Ishikawa (cell line): ENCODE measurements around the gene DTYMK.

Source experiments
- CEBPB ChIP-seq: IDR thresholded peaks from 2 replicates; pipeline ENCODE4 v1.6.1; 2012
- CREB1 ChIP-seq: IDR thresholded peaks from 2 replicates; pipeline ENCODE4 v1.6.1; 2012; ENCODE audit warnings: low read depth
- EGR1 ChIP-seq: IDR thresholded peaks from 2 replicates; pipeline ENCODE4 v1.6.1; 2012
- EP300 ChIP-seq: IDR thresholded peaks from 2 replicates; pipeline ENCODE4 v1.6.1; 2012; ENCODE audit warnings: borderline replicate concordance
- FOXM1 ChIP-seq: IDR thresholded peaks from 2 replicates; pipeline ENCODE4 v1.6.1; 2012; ENCODE audit warnings: low read depth, borderline replicate concordance
- MAX ChIP-seq: IDR thresholded peaks from 2 replicates; pipeline ENCODE4 v1.6.1; 2012
- RAD21 ChIP-seq: IDR thresholded peaks from 2 replicates; pipeline ENCODE4 v1.6.1; 2012; ENCODE audit warnings: low read depth
- REST ChIP-seq: IDR thresholded peaks from 2 replicates; pipeline ENCODE4 v1.6.1; 2012; ENCODE audit warnings: low read depth, mild to moderate bottlenecking
- TAF1 ChIP-seq: IDR thresholded peaks from 2 replicates; pipeline ENCODE4 v1.6.1; 2012; ENCODE audit warnings: low read depth, mild to moderate bottlenecking
- TCF12 ChIP-seq: IDR thresholded peaks from 2 replicates; pipeline ENCODE4 v1.6.1; 2012; ENCODE audit warnings: low read depth
- TEAD4 ChIP-seq: IDR thresholded peaks from 2 replicates; pipeline ENCODE4 v1.6.1; 2012
- YY1 ChIP-seq: IDR thresholded peaks from 2 replicates; pipeline ENCODE4 v1.6.1; 2012; ENCODE audit warnings: low read depth
- ZBTB7A ChIP-seq: IDR thresholded peaks from 2 replicates; pipeline ENCODE4 v1.6.1; 2012; ENCODE audit warnings: low read depth
- TF ChIP-seq, protein P1 (sequence below): IDR thresholded peaks from 2 replicates; pipeline ENCODE4 v1.6.1; 2012

DNA sequence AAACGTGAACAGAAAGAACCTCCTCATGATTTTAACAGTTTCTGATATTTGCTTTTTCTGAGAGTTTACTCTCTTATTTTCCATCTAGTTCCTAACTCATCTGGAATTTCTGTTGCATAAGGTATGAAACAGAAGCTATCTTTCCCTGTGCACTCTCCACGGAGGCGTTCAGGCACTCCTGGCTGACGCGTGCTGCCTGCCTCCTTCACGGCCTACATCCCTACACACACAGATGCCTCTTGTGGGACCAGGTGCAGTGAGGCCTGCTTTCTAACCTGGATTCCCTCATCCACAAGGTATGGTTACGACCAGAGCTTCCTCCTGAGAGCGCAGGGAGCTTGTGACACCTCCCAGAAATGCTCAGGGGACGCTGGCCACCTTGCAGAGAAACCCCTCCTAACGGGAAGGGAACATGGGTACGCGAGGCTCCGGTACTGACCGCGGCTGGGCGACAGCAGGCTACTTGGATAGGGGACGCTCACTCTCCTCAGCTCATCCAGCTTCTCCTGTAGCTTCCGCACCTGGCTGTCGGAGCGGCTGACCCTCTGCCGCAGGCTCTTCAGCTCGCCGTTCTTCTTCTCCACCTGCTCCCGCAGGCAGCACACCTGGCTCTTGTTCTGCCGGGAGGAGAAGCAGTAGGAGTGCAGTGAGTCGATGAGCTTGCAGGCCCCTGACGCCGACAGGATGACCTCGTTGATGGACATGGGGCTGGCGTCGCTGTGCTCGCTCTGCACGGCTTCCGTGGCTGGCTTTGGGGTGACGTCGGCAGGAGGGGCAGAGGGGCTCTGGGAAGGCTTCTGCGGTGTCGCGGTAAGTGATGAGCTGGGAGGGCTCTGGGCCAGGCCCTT lies 53.9 kb downstream of the DTYMK start:
- no peak for TF ChIP-seq CREB1
- TF ChIP-seq CEBPB: no peak
- no peak for TF ChIP-seq REST
- TF ChIP-seq, protein P1, sequence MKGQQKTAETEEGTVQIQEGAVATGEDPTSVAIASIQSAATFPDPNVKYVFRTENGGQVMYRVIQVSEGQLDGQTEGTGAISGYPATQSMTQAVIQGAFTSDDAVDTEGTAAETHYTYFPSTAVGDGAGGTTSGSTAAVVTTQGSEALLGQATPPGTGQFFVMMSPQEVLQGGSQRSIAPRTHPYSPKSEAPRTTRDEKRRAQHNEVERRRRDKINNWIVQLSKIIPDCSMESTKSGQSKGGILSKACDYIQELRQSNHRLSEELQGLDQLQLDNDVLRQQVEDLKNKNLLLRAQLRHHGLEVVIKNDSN: no peak
- no peak for TF ChIP-seq TCF12
- no peak for TF ChIP-seq MAX
- no peak for TF ChIP-seq RAD21
- no peak for TF ChIP-seq EP300
- TF ChIP-seq TAF1: no peak
- no peak for TF ChIP-seq YY1
- TF ChIP-seq TEAD4: no peak
- no peak for TF ChIP-seq ZBTB7A
- TF ChIP-seq FOXM1: no peak
- TF ChIP-seq EGR1: no peak
